ENCODE data around the gene MRPS6.

Gene MRPS6

DNA sequence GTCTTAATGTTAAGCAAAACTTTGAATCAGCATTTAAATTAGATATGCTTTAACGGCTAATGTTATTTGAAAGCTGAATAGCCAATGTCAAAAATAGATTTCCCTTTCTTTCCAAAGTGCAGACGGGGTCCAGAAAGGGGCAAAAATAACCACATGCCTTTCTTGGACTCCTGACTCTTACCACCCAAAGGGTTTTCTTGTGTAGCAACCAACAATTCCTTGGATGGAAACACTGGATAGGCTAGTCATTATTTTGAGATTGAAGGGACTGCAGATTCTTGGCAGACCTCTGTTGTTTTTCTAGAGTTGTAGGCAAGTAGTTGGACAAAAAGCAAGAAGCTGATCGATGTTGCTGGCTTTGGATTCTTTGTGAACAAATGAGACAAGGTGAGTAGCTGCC, 107.0 kb downstream of the MRPS6 start:
- DNase-seq (ENCODE audit: low read depth in 2 of 2), result no peak

DNA sequence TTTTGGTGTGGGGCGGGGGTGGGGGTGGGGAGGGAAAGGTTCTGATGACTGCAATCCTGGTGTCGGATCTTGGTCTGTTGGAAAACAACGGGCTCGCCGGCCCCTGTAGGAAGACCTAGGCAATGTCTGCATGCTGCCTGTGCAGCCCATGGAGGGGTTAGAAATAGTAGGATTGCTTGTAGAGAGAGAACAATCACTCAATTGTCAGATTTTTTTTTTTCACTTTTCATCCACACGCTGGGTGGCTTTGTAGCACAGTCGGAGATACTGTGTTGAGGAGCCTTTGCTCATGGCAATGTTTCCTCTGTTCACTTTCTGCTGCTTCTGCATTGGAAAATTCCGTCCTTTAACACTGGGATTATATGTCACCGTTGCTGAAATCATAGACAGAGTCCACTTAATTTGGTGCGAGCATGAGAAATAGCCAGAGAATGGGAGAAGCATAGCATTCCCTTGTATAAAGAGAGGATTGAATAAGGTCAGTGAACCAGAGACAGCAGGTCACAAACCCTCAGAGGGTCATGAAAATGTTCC, 107.5 kb downstream of the MRPS6 start:
- DNase-seq (ENCODE audit: low read depth in 2 of 2), result no peak

DNA sequence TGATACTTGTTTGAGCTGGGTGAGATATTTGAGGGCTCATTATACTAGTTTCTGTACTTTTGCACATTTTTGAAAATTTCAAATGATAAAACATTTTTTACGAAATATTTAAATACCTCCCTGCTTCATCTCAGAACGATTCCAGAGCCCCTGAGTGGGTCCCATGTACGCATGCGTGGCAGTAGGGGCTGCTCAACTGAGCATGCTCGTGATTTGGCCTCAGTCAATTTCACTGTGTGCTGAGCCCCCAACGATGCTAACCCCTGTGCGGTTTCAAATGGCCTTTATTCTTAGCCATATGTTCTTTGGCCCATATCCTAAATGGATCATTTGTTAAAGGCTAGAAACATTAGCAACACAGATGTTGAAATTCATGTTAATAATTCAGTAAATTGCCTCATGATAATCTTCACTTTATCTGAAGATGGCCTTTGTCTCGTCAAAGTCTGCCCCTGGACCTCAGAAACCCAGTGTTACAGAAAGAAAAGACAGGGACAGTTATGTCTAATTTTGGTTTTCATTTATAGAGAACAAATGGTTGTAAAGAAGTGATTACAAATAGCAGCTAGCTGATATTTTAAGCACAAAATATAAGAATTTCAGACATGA, 108.2 kb downstream of the MRPS6 start:
- no peak for DNase-seq (ENCODE audit: low read depth in 2 of 2)

DNA sequence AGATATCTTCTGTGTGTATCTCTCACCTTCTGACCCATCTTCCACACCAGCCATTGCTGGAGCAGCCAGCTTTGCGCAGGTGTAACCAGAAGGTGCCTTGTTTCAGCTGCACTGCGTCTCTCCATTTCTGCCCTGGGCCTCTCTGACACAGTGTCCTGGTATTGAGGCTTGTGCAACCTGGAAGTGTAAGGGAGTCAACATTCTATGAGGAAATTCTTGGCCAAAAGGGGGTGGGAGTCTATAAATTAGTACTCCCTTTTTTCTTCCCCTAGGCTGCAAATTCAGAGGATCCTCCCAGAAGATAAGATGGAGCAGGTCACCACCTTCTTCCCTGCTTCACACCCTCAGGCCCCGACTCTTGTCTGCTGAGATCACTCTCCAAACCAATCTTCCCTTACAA, 109.1 kb downstream of the MRPS6 start:
- DNase-seq (ENCODE audit: low read depth in 2 of 2), result no peak

DNA sequence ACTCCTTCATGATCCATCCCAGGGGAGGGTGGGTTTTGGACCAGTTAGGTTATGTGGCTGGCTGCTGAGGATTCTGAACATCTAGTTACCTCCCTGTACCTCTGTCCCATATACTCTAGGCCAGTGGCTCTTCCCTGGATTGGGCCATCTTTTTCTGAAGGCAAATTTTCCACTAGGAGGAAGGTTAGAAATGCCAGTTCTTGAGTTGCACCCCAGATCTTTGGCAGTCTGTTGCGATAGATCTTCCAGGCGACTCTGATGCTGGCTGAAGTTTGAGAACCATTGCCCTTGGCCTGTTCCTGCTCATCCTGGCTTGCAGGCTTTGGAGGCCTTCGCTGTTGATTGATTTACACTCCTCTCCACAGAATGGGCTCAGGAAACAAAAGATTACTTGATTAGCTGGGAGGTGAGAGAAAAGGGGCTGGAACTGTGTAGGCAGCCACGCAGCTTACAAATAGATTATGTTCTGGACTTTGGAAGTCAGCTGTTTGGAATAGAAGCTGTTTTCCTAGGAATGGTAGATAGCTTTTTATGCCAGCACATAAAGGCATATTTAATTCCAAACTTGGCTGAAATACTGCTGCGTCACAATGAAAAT, 110.1 kb downstream of the MRPS6 start:
- DNase-seq (ENCODE audit: low read depth in 2 of 2), result no peak

DNA sequence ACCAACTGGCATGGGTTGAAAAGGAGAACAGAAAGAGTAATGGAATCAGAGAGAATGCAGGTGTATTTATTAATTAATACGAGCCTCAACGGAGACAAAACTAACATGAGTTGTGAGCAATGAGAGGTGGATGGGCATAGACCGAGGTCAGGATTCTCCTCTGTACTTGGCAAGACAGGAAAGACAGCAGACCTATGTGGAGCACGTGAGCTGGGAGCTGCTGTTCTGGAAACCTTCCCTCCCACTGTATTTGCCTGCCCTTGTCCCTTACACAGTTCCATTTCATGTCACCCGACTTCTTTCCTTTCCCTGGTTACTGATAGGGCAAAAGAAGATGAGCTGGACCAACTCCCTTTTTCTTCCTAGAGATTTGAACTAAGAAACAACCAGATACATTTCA, 110.9 kb downstream of the MRPS6 start:
- no peak for DNase-seq (ENCODE audit: low read depth in 2 of 2)

DNA sequence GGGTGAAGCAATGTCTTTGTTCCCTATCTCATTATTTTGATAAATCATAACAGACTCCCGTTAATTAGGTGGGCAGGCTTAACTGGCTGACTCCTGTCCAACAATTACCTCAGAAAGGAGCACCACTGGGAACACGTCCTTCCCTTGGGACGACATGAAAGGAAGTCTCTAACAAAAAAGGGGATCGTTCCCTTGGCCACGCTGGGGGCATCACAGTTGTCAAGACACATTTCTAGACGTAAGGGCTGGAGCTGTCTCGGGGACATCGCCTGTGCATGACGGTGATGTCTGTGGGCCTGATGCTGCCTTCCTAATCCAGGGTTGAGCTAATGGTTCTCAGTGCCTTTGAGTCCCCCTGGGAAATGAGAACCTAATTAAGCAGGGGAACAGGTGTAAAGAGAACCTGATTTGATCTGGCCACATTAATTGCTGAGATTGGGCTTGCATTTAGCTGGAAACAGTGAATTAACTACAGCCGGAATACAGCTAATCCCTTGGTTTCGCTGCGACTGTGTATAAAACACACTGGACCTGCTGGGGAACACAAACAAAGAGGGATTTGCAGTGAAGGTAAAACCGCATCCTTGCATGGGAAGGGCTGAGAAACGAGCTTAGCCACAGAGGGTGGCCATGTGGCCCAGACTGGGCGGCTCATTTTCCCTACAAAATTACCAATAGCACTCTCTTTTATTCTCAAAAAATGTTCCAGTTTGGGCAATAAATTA, 111.8 kb downstream of the MRPS6 start:
- DNase-seq (ENCODE audit: low read depth in 2 of 2), result no peak

DNA sequence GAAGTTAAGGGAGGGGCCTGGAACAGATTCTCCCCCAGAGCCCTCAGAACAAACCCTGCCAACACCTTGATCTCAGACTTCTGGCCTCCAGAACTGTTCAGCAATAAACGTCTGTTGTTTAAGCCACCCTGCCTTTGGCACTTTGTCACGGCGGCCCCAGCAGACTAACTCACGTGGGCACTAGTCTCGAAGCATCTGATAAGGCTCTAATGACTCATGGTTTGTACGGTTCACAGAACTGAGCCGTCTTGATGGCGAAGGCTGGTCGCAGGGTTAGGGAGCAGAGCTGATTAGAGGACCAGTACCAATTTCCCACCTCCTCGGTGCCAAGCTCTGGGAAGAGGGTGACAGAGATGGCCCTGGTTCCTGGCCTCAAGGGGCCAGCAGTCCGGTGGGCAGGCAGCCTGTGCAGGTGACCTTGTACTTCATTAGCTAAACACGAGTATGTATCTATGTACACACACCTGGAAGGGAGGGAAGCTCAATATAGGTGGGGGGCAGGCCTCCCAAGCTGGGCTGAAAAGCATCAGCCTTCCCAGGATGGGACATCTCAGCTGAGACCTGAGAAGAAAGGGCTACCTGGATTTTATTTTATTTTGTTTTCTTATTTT, 112.8 kb downstream of the MRPS6 start:
- no peak for DNase-seq (ENCODE audit: low read depth in 2 of 2)

DNA sequence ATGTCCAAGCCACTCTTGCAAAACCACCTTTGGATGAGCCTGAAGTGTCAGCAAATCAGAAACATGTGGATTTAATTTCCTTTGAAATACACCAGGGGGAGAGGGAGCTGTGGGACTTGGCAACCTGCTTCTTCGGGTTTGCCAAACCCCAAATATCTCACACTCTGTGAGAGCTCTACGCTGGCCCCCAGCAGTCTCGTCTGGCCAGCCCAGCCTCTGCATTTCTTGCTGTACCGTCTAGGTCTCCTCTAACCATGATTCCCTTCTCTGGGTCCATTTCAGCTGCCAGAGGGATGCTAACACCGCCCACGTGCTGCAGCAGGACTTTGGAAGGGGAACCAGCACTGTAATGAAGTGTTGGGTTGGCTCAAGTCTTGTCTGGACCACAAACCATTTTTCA, 114.6 kb downstream of the MRPS6 start:
- DNase-seq (ENCODE audit: low read depth in 2 of 2), result no peak

DNA sequence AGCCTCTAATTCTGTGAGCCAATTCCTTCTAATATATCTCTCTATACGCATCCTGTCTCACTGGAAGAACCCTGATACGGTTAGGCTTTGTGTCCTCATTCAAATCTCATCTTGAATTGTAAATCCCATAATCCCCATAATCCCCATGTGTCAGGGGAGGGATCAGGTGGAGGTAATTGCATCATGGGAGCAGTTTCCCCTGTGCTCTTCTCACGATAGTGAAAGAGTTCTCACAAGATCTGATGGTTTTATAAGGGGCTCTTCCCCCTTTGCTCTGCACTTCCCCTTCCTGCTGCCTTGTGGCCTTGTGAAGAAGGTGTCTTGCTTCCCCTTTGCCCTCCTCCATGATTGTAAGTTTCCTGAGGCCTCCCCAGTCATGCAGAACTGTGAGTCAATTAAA, 116.1 kb downstream of the MRPS6 start:
- no peak for DNase-seq (ENCODE audit: low read depth in 2 of 2)

DNA sequence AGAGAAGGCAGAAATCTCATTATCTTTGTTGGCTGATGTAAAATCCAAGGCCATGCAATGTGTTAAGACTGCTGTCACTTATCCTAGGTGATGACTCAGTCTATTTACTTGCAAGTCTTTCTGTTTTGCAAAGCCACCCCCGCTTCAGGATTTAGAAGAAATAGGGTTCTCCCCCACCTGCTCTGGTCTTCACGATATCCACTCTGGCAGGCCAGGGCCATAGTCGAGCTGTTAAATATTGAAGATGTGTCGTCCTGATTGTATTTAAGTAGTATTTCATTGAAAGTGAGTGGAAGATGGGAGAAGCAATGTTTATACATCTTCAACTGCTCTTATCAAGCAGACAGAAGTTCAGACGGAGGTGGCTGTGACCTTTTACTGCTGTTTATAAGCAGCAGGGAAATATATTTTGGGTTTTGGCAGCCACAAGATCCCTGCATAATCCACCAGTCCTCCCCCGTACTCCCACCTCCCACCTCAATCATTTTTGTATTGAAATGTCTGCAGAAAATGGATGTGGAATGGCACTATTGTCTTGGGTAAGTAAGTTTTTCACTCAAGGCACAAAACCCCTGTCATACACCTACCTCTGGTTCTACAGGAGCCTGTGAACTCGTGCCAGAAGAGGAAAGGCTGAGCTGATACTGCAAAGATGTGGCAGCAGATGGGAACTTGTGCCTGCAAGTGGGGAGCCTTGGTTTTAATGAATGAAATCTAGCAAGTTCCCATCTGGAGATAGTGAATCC, 117.4 kb downstream of the MRPS6 start:
- no peak for DNase-seq (ENCODE audit: low read depth in 2 of 2)

DNA sequence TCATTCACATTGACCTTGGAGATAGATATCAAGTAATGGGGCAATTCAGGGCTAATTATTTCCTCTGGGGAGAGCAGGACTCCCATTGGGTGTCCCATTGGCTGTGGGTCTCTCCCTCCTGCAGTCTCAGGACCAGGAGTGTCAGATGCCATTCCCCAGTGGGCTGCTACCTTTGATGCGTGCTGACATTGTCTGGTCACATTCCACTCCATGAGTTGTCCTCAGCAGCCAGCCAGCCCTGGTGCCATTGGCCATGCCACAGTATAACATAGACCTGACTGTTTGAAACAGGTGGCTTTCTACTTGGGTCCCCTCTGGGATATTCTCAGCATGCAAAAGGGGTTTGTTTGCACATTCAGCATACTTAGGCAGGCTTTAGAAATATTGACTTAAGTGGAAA, 118.5 kb downstream of the MRPS6 start:
- DNase-seq (ENCODE audit: low read depth in 2 of 2), result no peak
